Memory B cell (primary cell): ENCODE measurements around the gene CCDC12.
A peak's percentile ranks its signal among the peaks of the same experiment; 100 is the strongest.
"Not testable (repeated sequence)": the region's sequence is repeated elsewhere in the genome, so short reads cannot be mapped to it uniquely, and the experiment has no call there.

Experiments used
- ATAC-seq: fragments of 150-1000 bp; cut with Tn5 transposase; 2 replicates; pipeline ENCODE4 v1.10.0; 2021; ENCODE audit warnings: low read depth, mild to moderate bottlenecking, moderate library complexity
- DNase-seq, 2 donors: peaks; one replicate each; pipeline ENCODE4 v3.0.0; 2022; ENCODE audit warnings: low spot score in 2 of 2
- H3K27ac Mint-ChIP-seq: one replicate; pipeline ENCODE4 v1.8.0; 2022; ENCODE audit warnings: mild to moderate bottlenecking, moderate library complexity, mixed read lengths
- H3K27me3 Mint-ChIP-seq: one replicate; pipeline ENCODE4 v1.8.0; 2022; ENCODE audit warnings: mixed read lengths
- H3K36me3 Mint-ChIP-seq: one replicate; pipeline ENCODE4 v1.8.0; 2022; ENCODE audit warnings: mild to moderate bottlenecking, mixed read lengths
- H3K4me1 Mint-ChIP-seq: one replicate; pipeline ENCODE4 v1.8.0; 2022; ENCODE audit warnings: mixed read lengths
- H3K4me3 Mint-ChIP-seq: one replicate; pipeline ENCODE4 v1.8.0; 2022; ENCODE audit warnings: mild to moderate bottlenecking, moderate library complexity, mixed read lengths
- H3K9me3 Mint-ChIP-seq: one replicate; pipeline ENCODE4 v1.8.0; 2022; ENCODE audit warnings: mixed read lengths

The CCDC12 gene

DNA sequence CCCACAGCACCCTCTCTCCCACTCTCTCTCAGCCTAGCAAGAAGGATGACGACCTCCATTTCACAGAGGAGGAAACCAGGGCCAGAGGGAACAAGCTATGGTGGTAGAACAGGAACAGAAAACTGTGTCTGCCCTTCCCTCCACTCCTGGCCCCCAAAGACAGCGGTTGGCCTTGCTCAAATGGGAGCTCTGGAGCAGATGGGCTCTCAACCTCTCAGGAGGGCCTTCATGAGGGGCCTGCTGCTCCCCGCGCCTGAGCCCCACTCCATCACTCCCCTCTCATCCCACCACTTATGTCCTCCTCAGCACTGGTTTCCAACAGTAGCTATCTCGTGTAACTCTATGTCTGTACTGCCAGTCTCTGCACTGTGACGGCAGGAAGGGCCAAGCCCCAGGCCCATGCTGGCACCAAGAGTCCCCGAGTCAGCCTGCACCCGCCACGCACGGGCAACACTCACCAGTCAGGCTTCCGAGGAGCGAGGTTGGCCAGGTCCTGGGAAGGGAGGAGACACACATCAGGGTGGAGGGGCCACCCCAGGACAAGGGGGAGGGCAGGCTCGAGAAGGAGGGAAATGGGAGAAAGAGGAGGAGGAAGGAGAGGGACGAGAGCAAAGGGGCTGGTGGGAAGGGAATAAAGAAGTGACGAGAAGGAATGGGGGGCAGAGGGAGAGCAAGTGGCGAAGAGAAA lies 53.5 kb downstream of the CCDC12 start:
- Mint-ChIP-seq H3K36me3 (peaks cover 26% of the 10 kb centered on the region), H3K27ac (peak overlapping the region; percentile 84), H3K4me1 (peaks cover 29% of the 10 kb centered on the region), H3K27me3 (no peaks in the 10 kb centered on the region), H3K4me3 (peak overlapping the region; percentile 12), H3K9me3 (no peaks in the 10 kb centered on the region)
- ATAC-seq: no peak
- no peak for DNase-seq

DNA sequence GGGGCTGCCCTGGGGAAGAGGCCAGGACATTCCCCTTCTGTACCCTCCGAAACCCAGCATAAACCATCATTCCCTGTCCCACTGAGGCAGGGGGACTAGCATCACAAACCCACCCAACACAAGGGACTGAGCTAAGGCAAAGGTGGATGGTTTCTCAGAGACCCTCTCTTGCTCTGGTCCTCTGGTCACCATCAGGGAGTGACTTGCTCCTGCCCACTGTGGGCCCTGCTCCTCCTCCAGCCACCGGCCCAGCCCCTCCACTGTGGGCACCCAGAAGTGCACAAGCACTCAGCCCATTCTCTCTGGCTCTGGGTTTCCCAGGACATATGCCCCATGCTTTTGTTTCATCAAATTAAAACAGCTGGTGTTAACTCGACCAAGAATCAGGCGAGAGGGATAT lies 54.1 kb downstream of the CCDC12 start:
- H3K27me3 Mint-ChIP-seq: no peaks in the 10 kb centered on the region
- peaks cover 30% of the 10 kb centered on the region for H3K36me3 Mint-ChIP-seq
- no peak for DNase-seq
- no peak overlapping the region for H3K27ac Mint-ChIP-seq
- ATAC-seq: no peak
- peaks cover 28% of the 10 kb centered on the region for H3K4me1 Mint-ChIP-seq
- no peak overlapping the region for H3K4me3 Mint-ChIP-seq
- H3K9me3 Mint-ChIP-seq: peaks cover 3% of the 10 kb centered on the region

DNA sequence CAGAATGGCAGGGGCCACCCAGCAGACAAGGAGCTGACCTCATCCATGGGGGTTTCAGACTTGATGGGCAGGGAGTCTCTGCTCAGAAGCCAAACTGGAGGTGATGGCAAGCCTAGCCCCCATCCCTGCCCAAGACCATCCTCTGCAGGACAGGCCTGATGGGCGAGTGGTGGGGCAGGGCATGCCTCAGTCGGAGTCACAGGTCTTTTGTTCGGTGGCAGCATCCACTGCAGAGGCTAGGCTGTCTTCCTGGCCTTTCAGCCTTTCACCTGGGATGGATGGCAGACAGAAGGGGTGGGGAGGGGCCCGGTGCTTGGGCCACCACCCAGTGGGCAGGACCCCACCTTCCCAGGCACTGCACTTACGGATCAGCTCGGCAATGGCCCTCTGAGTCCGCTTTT lies 54.7 kb downstream of the CCDC12 start:
- DNase-seq: no peak
- H3K36me3 Mint-ChIP-seq: peaks cover 30% of the 10 kb centered on the region
- peaks cover 3% of the 10 kb centered on the region for H3K9me3 Mint-ChIP-seq
- no peaks in the 10 kb centered on the region for H3K27me3 Mint-ChIP-seq
- no peak overlapping the region for H3K4me3 Mint-ChIP-seq
- H3K4me1 Mint-ChIP-seq: peaks cover 22% of the 10 kb centered on the region
- H3K27ac Mint-ChIP-seq: no peak overlapping the region
- no peak for ATAC-seq

DNA sequence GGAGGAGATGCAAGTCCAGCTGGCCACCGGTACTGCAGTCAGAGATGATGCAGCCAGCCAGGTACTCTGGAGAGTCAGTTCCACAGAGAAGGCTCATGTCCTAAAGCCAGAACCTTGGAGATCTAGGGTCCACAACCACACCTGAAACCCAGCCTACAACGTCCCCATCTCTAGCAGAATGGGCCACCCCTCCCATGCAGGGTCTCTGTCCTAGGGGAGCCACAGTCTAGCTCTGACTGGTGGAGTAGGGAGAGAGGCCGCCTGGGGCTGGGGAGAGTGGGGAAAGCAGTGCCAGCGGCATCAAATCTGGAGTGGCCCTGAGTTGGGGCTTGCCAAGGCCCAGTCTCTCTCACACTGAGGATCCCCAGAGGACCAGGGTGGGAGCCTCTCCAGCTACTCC lies 55.5 kb downstream of the CCDC12 start:
- no peak overlapping the region for H3K27ac Mint-ChIP-seq
- DNase-seq (no peak), ATAC-seq (no peak)
- peaks cover 3% of the 10 kb centered on the region for H3K9me3 Mint-ChIP-seq
- H3K36me3 Mint-ChIP-seq: peaks cover 30% of the 10 kb centered on the region
- H3K4me1 Mint-ChIP-seq: peaks cover 19% of the 10 kb centered on the region
- no peak overlapping the region for H3K4me3 Mint-ChIP-seq
- H3K27me3 Mint-ChIP-seq: no peaks in the 10 kb centered on the region

DNA sequence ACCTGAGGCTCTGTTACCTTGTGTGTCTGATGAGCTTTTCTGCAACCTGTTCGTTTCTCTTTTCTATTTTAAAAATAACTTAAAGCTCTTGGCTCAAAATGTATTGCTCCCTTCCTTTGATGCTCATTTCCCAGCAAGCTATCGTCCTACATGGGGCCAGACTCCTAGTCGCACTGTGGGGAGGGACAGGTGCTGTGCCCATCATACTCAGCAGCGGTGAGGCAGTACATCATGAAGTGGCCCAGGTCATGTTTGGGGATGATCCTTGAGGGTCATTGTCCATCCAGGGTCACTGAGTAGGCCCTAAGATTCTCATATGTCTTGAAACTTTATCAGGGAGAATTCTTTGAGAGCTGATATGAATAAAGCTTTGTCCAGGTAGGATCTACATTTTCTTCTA lies 57.9 kb downstream of the CCDC12 start:
- Mint-ChIP-seq H3K9me3 (peaks cover 3% of the 10 kb centered on the region), H3K4me1 (peaks cover 12% of the 10 kb centered on the region), H3K36me3 (peaks cover 28% of the 10 kb centered on the region), H3K4me3 (no peak overlapping the region), H3K27me3 (no peaks in the 10 kb centered on the region), H3K27ac (no peak overlapping the region)
- DNase-seq (no peak), ATAC-seq (no peak)

DNA sequence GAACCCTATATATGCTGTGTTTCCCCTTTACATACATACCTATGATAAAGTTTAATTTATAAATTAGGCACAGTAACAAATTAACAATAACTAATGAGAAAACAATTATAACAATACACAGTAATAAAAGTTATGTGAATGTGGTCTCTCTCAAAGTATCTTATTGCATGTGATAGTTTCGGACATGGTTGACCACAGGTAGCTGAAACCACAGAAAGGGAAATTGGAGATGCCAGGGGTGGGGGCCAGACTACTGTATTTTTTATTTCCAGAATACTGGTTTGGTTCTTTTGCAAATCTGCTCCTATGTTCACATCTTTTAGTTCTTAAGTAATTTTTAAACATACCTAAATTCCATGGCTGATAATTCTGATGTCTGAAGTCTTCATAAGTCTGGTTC lies 58.3 kb downstream of the CCDC12 start:
- Mint-ChIP-seq H3K36me3 (peaks cover 26% of the 10 kb centered on the region), H3K4me1 (peaks cover 8% of the 10 kb centered on the region), H3K4me3 (no peak overlapping the region), H3K9me3 (peaks cover 3% of the 10 kb centered on the region), H3K27ac (no peak overlapping the region), H3K27me3 (no peaks in the 10 kb centered on the region)
- ATAC-seq (no peak), DNase-seq (no peak)

DNA sequence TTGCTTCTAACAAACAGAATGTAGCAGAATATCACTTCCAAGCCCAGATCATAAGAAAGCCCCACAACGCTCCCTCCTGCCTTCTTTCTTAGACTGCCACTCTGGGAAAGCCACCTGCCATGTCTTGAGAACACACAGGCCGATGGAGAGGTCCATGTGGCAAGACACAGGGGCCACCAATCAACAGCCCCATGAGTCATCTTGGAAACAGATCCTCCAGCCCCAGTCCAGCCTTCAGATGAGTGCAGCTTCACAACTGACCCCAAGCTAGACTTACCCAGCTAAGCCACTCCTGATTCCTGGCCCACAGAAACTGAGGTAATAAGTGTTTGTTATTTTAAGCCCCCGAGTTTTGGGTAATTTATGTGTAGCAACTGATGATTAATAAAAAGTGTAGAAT lies 59.3 kb downstream of the CCDC12 start:
- Mint-ChIP-seq H3K4me1 (peaks cover 5% of the 10 kb centered on the region), H3K36me3 (peaks cover 24% of the 10 kb centered on the region), H3K9me3 (peaks cover 3% of the 10 kb centered on the region), H3K27ac (no peak overlapping the region), H3K4me3 (no peak overlapping the region), H3K27me3 (no peaks in the 10 kb centered on the region)
- ATAC-seq (no peak), DNase-seq (no peak)

DNA sequence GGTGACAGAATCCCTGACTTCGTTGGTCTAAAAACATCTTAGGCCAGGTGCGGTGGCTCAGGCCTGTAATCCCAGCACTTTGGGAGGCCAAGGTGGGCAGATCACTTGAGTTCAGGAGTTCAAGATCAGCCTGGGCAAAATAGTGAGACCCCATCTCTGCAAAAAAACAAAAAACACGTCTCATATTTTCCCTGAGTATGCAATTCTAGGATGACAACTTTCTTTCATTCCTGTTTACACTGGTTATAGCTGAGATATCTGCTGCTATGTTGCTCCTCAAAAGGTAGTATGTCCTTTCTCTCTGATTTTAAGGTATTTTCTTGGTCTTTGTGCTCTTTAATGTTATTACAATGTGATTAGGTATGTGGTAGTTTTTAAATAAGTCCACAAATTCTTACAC lies 59.7 kb downstream of the CCDC12 start:
- no peak overlapping the region for H3K27ac Mint-ChIP-seq
- no peaks in the 10 kb centered on the region for H3K27me3 Mint-ChIP-seq
- no peak overlapping the region for H3K4me3 Mint-ChIP-seq
- peaks cover 5% of the 10 kb centered on the region for H3K4me1 Mint-ChIP-seq
- H3K9me3 Mint-ChIP-seq: peaks cover 3% of the 10 kb centered on the region
- no peak for DNase-seq
- H3K36me3 Mint-ChIP-seq: peaks cover 24% of the 10 kb centered on the region
- no peak for ATAC-seq

DNA sequence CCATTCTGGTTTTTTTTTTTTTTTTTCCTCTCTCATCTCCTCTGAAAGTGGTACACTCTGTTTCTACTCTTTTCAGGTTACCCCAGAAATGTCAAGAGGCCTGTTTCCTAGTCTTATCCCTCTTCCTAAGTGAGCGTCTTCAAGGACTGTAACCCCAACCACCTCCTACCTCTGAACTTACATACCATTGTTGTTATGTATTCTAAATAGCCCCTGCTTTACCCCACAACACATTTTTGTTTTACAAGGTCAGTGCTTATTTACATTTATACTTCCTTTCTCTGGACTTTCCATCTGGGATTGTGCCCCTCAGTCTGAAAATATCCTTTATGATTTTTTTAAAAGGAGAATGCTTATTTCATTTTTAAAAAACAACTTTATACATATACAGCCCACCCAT lies 60.3 kb downstream of the CCDC12 start:
- Mint-ChIP-seq H3K36me3 (peaks cover 24% of the 10 kb centered on the region), H3K27ac (peak overlapping the region; percentile 56), H3K27me3 (no peaks in the 10 kb centered on the region), H3K9me3 (peaks cover 3% of the 10 kb centered on the region), H3K4me1 (peaks cover 5% of the 10 kb centered on the region), H3K4me3 (no peak overlapping the region)
- DNase-seq: no peak
- ATAC-seq: no peak

DNA sequence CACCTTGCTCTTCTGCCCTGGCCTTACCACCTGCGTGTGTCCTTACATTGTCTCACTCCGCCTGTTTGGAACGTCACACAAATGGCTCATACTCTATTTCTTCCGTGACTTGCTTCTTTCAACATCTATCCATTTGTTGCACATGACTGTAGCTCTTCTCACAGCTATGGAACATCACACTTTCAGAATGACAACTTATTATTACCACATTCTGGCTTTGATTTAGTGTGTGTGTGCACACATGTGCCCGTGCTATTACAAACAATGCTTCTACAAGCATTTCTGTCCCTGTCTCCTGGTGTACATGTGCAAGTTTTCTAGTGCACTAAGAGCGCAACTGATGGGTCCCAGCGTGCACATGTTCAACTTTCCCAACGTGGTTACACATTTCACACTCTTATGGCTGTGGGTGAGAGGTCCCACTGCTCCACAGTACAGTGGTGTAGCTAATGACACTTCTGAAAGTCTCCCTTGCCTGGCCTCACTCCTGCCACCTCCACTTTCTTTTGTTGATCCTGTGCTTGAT lies 61.2 kb downstream of the CCDC12 start:
- H3K9me3 Mint-ChIP-seq: peaks cover 3% of the 10 kb centered on the region
- H3K27me3 Mint-ChIP-seq: no peaks in the 10 kb centered on the region
- ATAC-seq (no peak), DNase-seq (no peak)
- H3K4me3 Mint-ChIP-seq: no peak overlapping the region
- H3K27ac Mint-ChIP-seq: peak overlapping the region; percentile 3
- H3K4me1 Mint-ChIP-seq: peaks cover 5% of the 10 kb centered on the region
- peaks cover 22% of the 10 kb centered on the region for H3K36me3 Mint-ChIP-seq

DNA sequence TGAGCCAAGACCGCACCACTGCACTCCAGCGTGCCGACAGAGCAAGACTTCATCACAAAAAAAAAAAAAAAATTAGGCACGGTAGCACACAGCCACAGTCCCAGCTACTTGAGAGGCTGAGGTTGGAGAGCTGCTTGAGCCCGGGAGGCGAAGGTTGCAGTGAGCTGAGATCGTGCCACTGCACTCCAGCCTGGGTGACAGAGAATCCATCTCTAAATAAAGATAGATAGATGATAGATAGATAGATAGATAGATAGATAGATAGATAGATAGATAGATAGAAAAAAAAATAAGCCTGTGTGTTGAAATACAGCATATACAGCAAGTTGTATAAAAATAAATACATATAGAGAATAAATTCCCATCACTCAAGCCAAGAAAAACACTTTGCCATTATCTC lies 61.7 kb downstream of the CCDC12 start:
- H3K27me3 Mint-ChIP-seq: no peaks in the 10 kb centered on the region
- no peak overlapping the region for H3K4me3 Mint-ChIP-seq
- no peak for ATAC-seq
- no peak overlapping the region for H3K27ac Mint-ChIP-seq
- H3K36me3 Mint-ChIP-seq: peaks cover 19% of the 10 kb centered on the region
- no peak for DNase-seq
- peaks cover 5% of the 10 kb centered on the region for H3K4me1 Mint-ChIP-seq
- H3K9me3 Mint-ChIP-seq: peaks cover 3% of the 10 kb centered on the region

DNA sequence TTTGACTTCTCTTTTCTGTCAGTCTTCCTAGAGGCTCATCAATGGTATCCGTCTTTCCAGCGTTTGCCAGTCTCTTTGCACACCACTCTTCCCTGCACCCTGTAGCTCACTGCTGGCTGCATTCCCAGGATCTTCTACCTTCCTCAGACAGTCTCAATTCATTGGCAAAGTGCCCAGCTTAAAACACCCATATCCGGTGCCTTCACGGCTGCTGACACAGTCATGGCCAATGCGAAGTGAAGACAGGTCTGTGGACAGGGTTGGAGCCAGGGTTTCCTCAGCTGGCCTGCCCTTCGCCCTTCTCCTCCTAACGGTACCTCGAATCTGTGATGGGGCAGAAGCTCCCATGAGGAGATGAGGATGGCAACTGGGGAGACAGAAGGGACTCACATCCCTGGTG lies 62.9 kb downstream of the CCDC12 start:
- ATAC-seq: no peak
- H3K9me3 Mint-ChIP-seq: peaks cover 3% of the 10 kb centered on the region
- DNase-seq: no peak
- peaks cover 9% of the 10 kb centered on the region for H3K4me1 Mint-ChIP-seq
- H3K36me3 Mint-ChIP-seq: peaks cover 12% of the 10 kb centered on the region
- H3K27ac Mint-ChIP-seq: no peak overlapping the region
- no peaks in the 10 kb centered on the region for H3K27me3 Mint-ChIP-seq
- no peak overlapping the region for H3K4me3 Mint-ChIP-seq

DNA sequence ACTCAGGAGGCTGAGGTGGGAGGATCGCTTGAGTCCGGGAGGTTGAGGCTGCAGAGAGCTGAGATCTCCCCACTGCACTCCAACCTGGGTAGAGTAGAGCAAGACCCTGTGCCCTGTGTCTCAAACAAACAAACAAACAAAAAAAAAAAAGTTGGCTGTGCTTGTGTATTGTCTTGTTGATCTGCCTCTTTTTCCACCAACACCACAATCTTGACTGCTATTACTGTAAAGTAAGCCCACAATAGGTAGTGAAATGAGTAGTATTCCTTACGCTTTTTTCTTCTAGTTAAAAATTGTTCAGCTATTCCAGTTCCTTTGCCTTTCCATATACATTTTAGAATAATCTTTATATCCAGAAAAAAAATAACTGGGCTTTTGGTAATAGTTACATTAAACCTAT lies 63.6 kb downstream of the CCDC12 start:
- peaks cover 8% of the 10 kb centered on the region for H3K36me3 Mint-ChIP-seq
- peaks cover 9% of the 10 kb centered on the region for H3K4me1 Mint-ChIP-seq
- H3K27ac Mint-ChIP-seq: no peak overlapping the region
- no peaks in the 10 kb centered on the region for H3K27me3 Mint-ChIP-seq
- no peak for ATAC-seq
- no peak for DNase-seq
- peaks cover 3% of the 10 kb centered on the region for H3K9me3 Mint-ChIP-seq
- no peak overlapping the region for H3K4me3 Mint-ChIP-seq

DNA sequence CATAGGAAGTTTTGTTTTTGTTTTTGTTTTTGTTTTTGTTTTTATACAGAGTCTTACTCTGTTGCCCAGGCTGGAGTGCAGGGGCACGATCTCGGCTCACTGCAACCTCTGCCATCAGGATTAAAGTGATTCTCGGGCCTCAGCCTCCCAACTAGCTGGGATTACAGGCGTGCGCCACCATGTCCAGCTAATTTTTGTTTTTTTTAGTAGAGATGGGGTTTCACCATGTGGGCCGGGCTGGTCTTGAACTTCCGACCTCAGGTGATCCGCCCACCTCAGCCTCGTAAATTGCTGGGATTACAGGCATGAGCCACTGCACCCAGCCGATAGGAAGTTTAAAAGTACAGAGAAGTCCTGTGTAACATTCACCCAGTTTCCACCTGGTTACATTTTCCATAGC lies 65.6 kb downstream of the CCDC12 start:
- not testable (repeated sequence) for H3K36me3 Mint-ChIP-seq, H3K9me3 Mint-ChIP-seq, H3K27me3 Mint-ChIP-seq, H3K27ac Mint-ChIP-seq, ATAC-seq, H3K4me1 Mint-ChIP-seq, DNase-seq, H3K4me3 Mint-ChIP-seq

DNA sequence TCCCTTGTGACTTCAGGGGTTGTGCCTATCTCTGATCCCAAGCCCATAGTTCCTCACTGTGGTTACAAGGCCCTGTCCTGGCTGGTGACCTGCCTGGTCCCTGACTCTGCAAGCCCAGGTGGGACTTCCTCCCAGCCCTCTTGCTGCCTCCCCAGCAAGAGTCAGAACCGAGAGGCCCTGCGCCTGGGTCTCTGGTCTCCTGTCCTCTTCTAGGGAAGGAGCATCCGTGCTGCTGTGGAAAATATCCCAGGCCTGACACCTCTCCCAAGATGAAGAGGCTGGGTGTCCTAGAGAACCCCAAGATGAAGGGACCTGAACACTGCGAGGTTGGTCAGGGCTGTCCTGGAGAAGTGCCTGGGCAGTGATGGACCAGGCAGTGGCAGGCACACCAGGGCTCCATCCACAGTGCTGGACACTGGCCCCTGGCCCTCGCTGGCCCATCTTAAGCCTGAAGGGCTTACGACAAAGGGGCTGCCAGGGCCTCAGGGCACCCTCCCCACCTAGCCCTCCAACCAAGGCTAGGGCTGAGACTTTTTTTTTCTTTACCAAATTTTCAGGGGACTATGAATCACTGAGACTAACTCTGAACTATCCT lies 66.3 kb downstream of the CCDC12 start:
- ATAC-seq (no peak), DNase-seq (no peak)
- peaks cover 4% of the 10 kb centered on the region for H3K36me3 Mint-ChIP-seq
- peaks cover 5% of the 10 kb centered on the region for H3K4me1 Mint-ChIP-seq
- H3K9me3 Mint-ChIP-seq: no peaks in the 10 kb centered on the region
- no peak overlapping the region for H3K27ac Mint-ChIP-seq
- no peak overlapping the region for H3K4me3 Mint-ChIP-seq
- H3K27me3 Mint-ChIP-seq: peaks cover 2% of the 10 kb centered on the region
